HEK293 (cell line): ENCODE measurements around the gene KCNJ9.

Experiments
- CTCF ChIA-PET: fragments of 350-600 bp; formaldehyde crosslinking; extraction: SDS; loops from one replicate; lab custom pipeline; 2021; ENCODE audit warnings: antibody characterized with exemption; lab: Yijun Ruan, JAX
- POLR2A ChIA-PET: fragments of 300-600 bp; formaldehyde crosslinking; extraction: SDS; loops from one replicate; lab custom pipeline; 2020; ENCODE audit warnings: antibody characterized with exemption, inconsistent platforms; lab: Yijun Ruan, JAX
- H3K27ac ChIP-seq: fragments of 200-500 bp; sonication (Bioruptor generic); 2 replicates; pipeline ENCODE4 v1.5.1; 2014; ENCODE audit warnings: low read depth, low read length, control low read depth, inconsistent platforms; ENCODE audit errors: extremely low read depth
- H3K36me3 ChIP-seq, 2 experiments: fragments of 200-500 bp in 1 of 2; sonication (Bioruptor generic) in 1 of 2; 1 replicate in 1 of 2; 2 replicates in 1 of 2; pipeline ENCODE4 v1.5.1; 2014 to 2017; ENCODE audit warnings: inconsistent platforms in 2 of 2, low read length in 2 of 2; ENCODE audit not compliant: control insufficient read depth in 2 of 2, insufficient read depth in 1 of 2
- H3K4me1 ChIP-seq: fragments of 200-500 bp; sonication (Bioruptor generic); 2 replicates; pipeline ENCODE4 v1.5.1; 2014; ENCODE audit warnings: mild to moderate bottlenecking, low read length, inconsistent platforms; ENCODE audit not compliant: control insufficient read depth, insufficient read depth
- H3K4me3 ChIP-seq: 2 replicates; pipeline ENCODE4 v1.5.1; 2011; ENCODE audit warnings: low read depth, mild to moderate bottlenecking, control low read depth, low read length, moderate library complexity
- H3K9me3 ChIP-seq: fragments of 200-500 bp; sonication (Bioruptor generic); 2 replicates; pipeline ENCODE4 v1.5.1; 2014; ENCODE audit warnings: low read depth, low read length, inconsistent platforms; ENCODE audit not compliant: control insufficient read depth, insufficient read depth
- EGR2 ChIP-seq: fragments of 450-650 bp; formaldehyde crosslinking; IDR thresholded peaks from 2 replicates; pipeline ENCODE4 v1.5.1; 2016; ENCODE audit warnings: low read depth, missing biosample characterization, missing genetic modification characterization
- HIC1 ChIP-seq: fragments of 450-650 bp; formaldehyde crosslinking; IDR thresholded peaks from 2 replicates; pipeline ENCODE4 v1.5.1; 2016; ENCODE audit warnings: missing biosample characterization, missing genetic modification characterization
- INSM2 ChIP-seq: fragments of 450-650 bp; formaldehyde crosslinking; IDR thresholded peaks from 2 replicates; pipeline ENCODE4 v1.5.1; 2016; ENCODE audit warnings: missing biosample characterization, missing genetic modification characterization
- KLF10 ChIP-seq: fragments of 450-650 bp; IDR thresholded peaks from 2 replicates; pipeline ENCODE4 v1.5.1; 2018; ENCODE audit warnings: missing biosample characterization, mild to moderate bottlenecking, missing genetic modification characterization
- KLF7 ChIP-seq: fragments of 450-650 bp; formaldehyde crosslinking; IDR thresholded peaks from 2 replicates; pipeline ENCODE4 v1.5.1; 2016; ENCODE audit warnings: missing biosample characterization, missing genetic modification characterization, borderline replicate concordance
- PBX3 ChIP-seq: sonication (generic); formaldehyde crosslinking; IDR thresholded peaks from 2 replicates; pipeline ENCODE4 v1.8.1; 2022; ENCODE audit warnings: mild to moderate bottlenecking, moderate library complexity, missing genetic modification reagents
- PRDM10 ChIP-seq: fragments of 450-650 bp; formaldehyde crosslinking; IDR thresholded peaks from 2 replicates; pipeline ENCODE4 v1.5.1; 2016; ENCODE audit warnings: missing biosample characterization, missing genetic modification characterization
- YY1 ChIP-seq: fragments of 450-650 bp; formaldehyde crosslinking; IDR thresholded peaks from 2 replicates; pipeline ENCODE4 v1.5.1; 2018; ENCODE audit warnings: missing biosample characterization, missing genetic modification characterization
- ZBTB10 ChIP-seq: fragments of 450-650 bp; formaldehyde crosslinking; IDR thresholded peaks from 2 replicates; pipeline ENCODE4 v1.5.1; 2016; ENCODE audit warnings: missing biosample characterization, missing genetic modification characterization
- ZBTB26 ChIP-seq: fragments of 450-650 bp; formaldehyde crosslinking; optimal IDR thresholded peaks from 2 replicates; pipeline ENCODE3; 2016; ENCODE audit warnings: missing biosample characterization, mild to moderate bottlenecking, missing genetic modification characterization
- ZIC2 ChIP-seq: fragments of 450-650 bp; formaldehyde crosslinking; IDR thresholded peaks from 2 replicates; pipeline ENCODE4 v1.5.1; 2016; ENCODE audit warnings: missing biosample characterization, missing genetic modification characterization
- ZNF10 ChIP-seq: fragments of 450-650 bp; formaldehyde crosslinking; IDR thresholded peaks from 2 replicates; pipeline ENCODE4 v1.5.1; 2017; ENCODE audit warnings: missing biosample characterization, missing genetic modification characterization
- ZNF221 ChIP-seq: fragments of 450-650 bp; formaldehyde crosslinking; IDR thresholded peaks from 2 replicates; pipeline ENCODE4 v1.5.1; 2017; ENCODE audit warnings: missing biosample characterization, missing genetic modification characterization, borderline replicate concordance
- ZNF335 ChIP-seq: fragments of 450-650 bp; formaldehyde crosslinking; conservative IDR thresholded peaks from 2 replicates; pipeline ENCODE4 v1.5.1; 2016; ENCODE audit warnings: missing biosample characterization, missing genetic modification characterization
- ZNF398 ChIP-seq: fragments of 450-650 bp; formaldehyde crosslinking; IDR thresholded peaks from 2 replicates; pipeline ENCODE4 v1.5.1; 2017; ENCODE audit warnings: missing biosample characterization, missing genetic modification characterization
- ZNF600 ChIP-seq: fragments of 450-650 bp; formaldehyde crosslinking; IDR thresholded peaks from 2 replicates; pipeline ENCODE4 v1.5.1; 2016; ENCODE audit warnings: missing biosample characterization, missing genetic modification characterization
- ZNF623 ChIP-seq: fragments of 450-650 bp; formaldehyde crosslinking; IDR thresholded peaks from 2 replicates; pipeline ENCODE4 v1.5.1; 2016; ENCODE audit warnings: missing biosample characterization, missing genetic modification characterization
- ZNF639 ChIP-seq: fragments of 450-650 bp; formaldehyde crosslinking; IDR thresholded peaks from 2 replicates; pipeline ENCODE4 v1.5.1; 2016; ENCODE audit warnings: missing biosample characterization, missing genetic modification characterization

Gene KCNJ9

GRCh38 chr1:160097911-160098851, 16.8 kb downstream of the KCNJ9 start, which contains the start of gene IGSF8:
IGSF8 (minus strand) TSS chr1:160098619; CDS start chr1:160098472, 147 bp downstream.
- peaks cover 0 to 7% of the 10 kb centered on the region in 2 experiments; a peak in 1 of 3 replicates for H3K36me3 ChIP-seq
- POLR2A ChIA-PET, result interaction anchor here (1.0 to 2.1 kb wide), 7 partner anchors 11 to 305 kb away, joined by 3 to 11 read pairs (median 4); no protein-coding TSS in a partner anchor
- H3K27ac ChIP-seq, result peak within 1 kb of the TSS; percentile 25; the same call in 1 of the 2 replicates
- no peaks in the 10 kb centered on the region for H3K9me3 ChIP-seq
- peak within 1 kb of the TSS; percentile 48 for H3K4me3 ChIP-seq
- CTCF ChIA-PET, result interaction anchor here (0.6 to 5.1 kb wide), 17 partner anchors 12 to 319 kb away, joined by 3 to 64 read pairs (median 4); partner anchors contain the start of gene PEX19
- H3K4me1 ChIP-seq, result peaks cover 4% of the 10 kb centered on the region
- TF ChIP-seq ZNF600 (no peak), ZBTB10 (peak; percentile 25; the same call in 1 of the 2 replicates), ZNF221 (tag by site-specific recombination) (no peak), INSM2 (no peak; the same call in 1 of the 2 replicates), PBX3 (CRISPR knock-in tag) (no peak), ZBTB26 (tag by site-specific recombination) (peak; percentile 32), ZNF639 (tag by site-specific recombination) (no peak), ZNF623 (tag by site-specific recombination) (no peak), PRDM10 (tag by site-specific recombination) (no peak), YY1 (tag by site-specific recombination) (no peak), EGR2 (tag by site-specific recombination) (peak; percentile 55), ZIC2 (tag by site-specific recombination) (0 out of 2 replicates have a peak, but pooled peaks have one; percentile 6), ZNF10 (tag by site-specific recombination) (no peak), KLF10 (tag by site-specific recombination) (no peak; the same call in 1 of the 2 replicates), HIC1 (tag by site-specific recombination) (peak; percentile 66; the same call in 1 of the 2 replicates), ZNF398 (no peak), KLF7 (tag by site-specific recombination) (0 out of 2 replicates have a peak, but pooled peaks have one; percentile 22), ZNF335 (tag by site-specific recombination) (peak; percentile 89)
